ENCODE measurements around the gene PTPA.

PTPA gene

GRCh38 chr9:129068110-129068509 is 43.1 kb upstream of the PTPA start:
- ATAC-seq = no peak
- no peak for TF ChIP-seq ESRRG (CRISPR knock-in tag; IDR thresholded peaks at IDR 0.05)
- no peak for TF ChIP-seq PATZ1 (CRISPR knock-in tag; IDR thresholded peaks at IDR 0.05; ENCODE audit: borderline replicate concordance)
- TF ChIP-seq BACH2 (CRISPR knock-in tag; IDR thresholded peaks at IDR 0.05; ENCODE audit: borderline replicate concordance) = no peak
- no peak for TF ChIP-seq ZNF8 (CRISPR knock-in tag; IDR thresholded peaks at IDR 0.05)
- TF ChIP-seq ARNTL (CRISPR knock-in tag; IDR thresholded peaks at IDR 0.05; ENCODE audit: borderline replicate concordance, low read depth) = no peak
- no peak for TF ChIP-seq ZNF565 (CRISPR knock-in tag; conservative IDR thresholded peaks at IDR 0.05; ENCODE audit: low read depth)
- no peak for TF ChIP-seq PPARA (CRISPR knock-in tag; IDR thresholded peaks at IDR 0.05; ENCODE audit: borderline replicate concordance)
- no peak for TF ChIP-seq SNAI2 (CRISPR knock-in tag; IDR thresholded peaks at IDR 0.05)
- no peak for TF ChIP-seq TCF4 (CRISPR knock-in tag; IDR thresholded peaks at IDR 0.05; ENCODE audit: borderline replicate concordance)

- TF ChIP-seq OSR1 (CRISPR knock-in tag; IDR thresholded peaks at IDR 0.05) (no peak), ZNF565 (CRISPR knock-in tag; conservative IDR thresholded peaks at IDR 0.05; ENCODE audit: low read depth) (no peak), TSHZ2 (CRISPR knock-in tag; IDR thresholded peaks at IDR 0.05) (no peak), TCF4 (CRISPR knock-in tag; IDR thresholded peaks at IDR 0.05; ENCODE audit: borderline replicate concordance) (no peak), CREB5 (CRISPR knock-in tag; IDR thresholded peaks at IDR 0.05; ENCODE audit: low read depth) (no peak), ZC3H10 (CRISPR knock-in tag; IDR thresholded peaks at IDR 0.05) (no peak), ARNTL (CRISPR knock-in tag; IDR thresholded peaks at IDR 0.05; ENCODE audit: borderline replicate concordance, low read depth) (no peak)
- ATAC-seq = peak; percentile 34
Observed at GRCh38 chr9:129068990-129069861, 42.0 kb upstream of the PTPA start.

GRCh38 chr9:129069862-129070641 is 41.2 kb upstream of the PTPA start:
- no peak for ATAC-seq
- no peak for TF ChIP-seq RARB (CRISPR knock-in tag; IDR thresholded peaks at IDR 0.05)
- no peak for TF ChIP-seq TCF4 (CRISPR knock-in tag; IDR thresholded peaks at IDR 0.05; ENCODE audit: borderline replicate concordance)
- TF ChIP-seq PPARA (CRISPR knock-in tag; IDR thresholded peaks at IDR 0.05; ENCODE audit: borderline replicate concordance) = no peak
- TF ChIP-seq CREB5 (CRISPR knock-in tag; IDR thresholded peaks at IDR 0.05; ENCODE audit: low read depth) = no peak
- TF ChIP-seq PATZ1 (CRISPR knock-in tag; IDR thresholded peaks at IDR 0.05; ENCODE audit: borderline replicate concordance) = no peak
- TF ChIP-seq BACH2 (CRISPR knock-in tag; IDR thresholded peaks at IDR 0.05; ENCODE audit: borderline replicate concordance) = no peak
- no peak for TF ChIP-seq ARNTL (CRISPR knock-in tag; IDR thresholded peaks at IDR 0.05; ENCODE audit: borderline replicate concordance, low read depth)
- no peak for TF ChIP-seq ZFP30 (CRISPR knock-in tag; IDR thresholded peaks at IDR 0.05)

All from SK-N-SH treated with all-trans-retinoic acid at 6 μM for 48 hours (cell line).